ENCODE measurements around the gene KRT40. TPM values are rescaled to one million over a fixed set of nuclear protein-coding genes. Genes with fewer than 3 reads are reported as not detected.

Gene KRT40
- total and polyA plus RNA-seq, 2 donors (not counting 3 experiments of a cell fraction or from before 2014, with no cell fraction given) = not detected

- ChIA-PET CTCF (no interaction called here), POLR2A (no interaction called here)
- Histone ChIP-seq H3K27ac (ENCODE audit: insufficient read depth, low read depth, low read length) (no peak overlapping the region), H4K20me1 (replicated peaks; ENCODE audit: control insufficient read depth, extremely low read depth, insufficient read depth, low read length) (no peaks in the 10 kb centered on the region), H3K9me3 (replicated peaks; ENCODE audit: control insufficient read depth, insufficient read depth, low read length) (no peaks in the 10 kb centered on the region), H3K9me1 (replicated peaks; ENCODE audit: control insufficient read depth, extremely low read depth, insufficient read depth, low read length) (no peaks in the 10 kb centered on the region), H2AFZ (ENCODE audit: low read depth, low read length) (no peak overlapping the region), H3K4me1 (ENCODE audit: control insufficient read depth, extremely low read depth, insufficient read depth, low read length) (no peaks in the 10 kb centered on the region), H3K9ac (replicated peaks; ENCODE audit: extremely low read depth, insufficient read depth, low read length) (no peak overlapping the region), H3K4me2 (ENCODE audit: insufficient read depth, low read length) (no peak overlapping the region), H3K79me2 (ENCODE audit: control insufficient read depth, insufficient read depth, low read length) (no peaks in the 10 kb centered on the region), H3K27me3 (ENCODE audit: control insufficient read depth in 2 of 2, insufficient read depth in 2 of 2, low read length in 2 of 2) (peaks cover 13 to 14% of the 10 kb centered on the region in 2 experiments), H3K4me3 (replicated peaks in 1 of 3; ENCODE audit: insufficient read depth in 1 of 3, low read depth in 1 of 3, low read length in 3 of 3) (no peak overlapping the region), H3K36me3 (ENCODE audit: control insufficient read depth in 2 of 2, extremely low read depth in 1 of 2, insufficient read depth in 2 of 2, low read length in 2 of 2) (no peaks in the 10 kb centered on the region)
- BruUV-seq (replicated peaks) = no TSS peak
- dilution Hi-C loops (cut with MboI; ENCODE audit: extremely low pct_ligation_motif_present, low sequenced_read_pairs) (no loop called here), intact Hi-C loops (cut with micrococcal nuclease) (no loop called here)
- DNase-seq (ENCODE audit: low read depth, low spot score) (no peak), FAIRE-seq (no peak)
- no peak for TF ChIP-seq JUN (IDR thresholded peaks at IDR 0.05; ENCODE audit: borderline replicate concordance, insufficient read depth, insufficient read length, low read depth)
- no peak for TF ChIP-seq FOS (IDR thresholded peaks at IDR 0.05; ENCODE audit: borderline replicate concordance, insufficient read depth, low read length)
- TF ChIP-seq MYC (IDR thresholded peaks at IDR 0.05; ENCODE audit: low read depth, low read length) = no peak
- TF ChIP-seq MAX (IDR thresholded peaks at IDR 0.05; ENCODE audit: insufficient read depth, insufficient read length) = no peak
- no peak for TF ChIP-seq GATA2 (IDR thresholded peaks at IDR 0.05; ENCODE audit: insufficient read depth, insufficient read length, low read depth, low read length)
- no peak for TF ChIP-seq EZH2 (IDR thresholded peaks at IDR 0.05; ENCODE audit: borderline replicate concordance, low read depth, low read length, severe bottlenecking)
- no peak for TF ChIP-seq POLR2A (IDR thresholded peaks at IDR 0.05; ENCODE audit: low read depth, low read length)
- no peak for TF ChIP-seq CTCF (IDR thresholded peaks at IDR 0.05; ENCODE audit: extremely low read depth in 1 of 2, insufficient read depth in 1 of 2, low read depth in 1 of 2, low read length in 2 of 2)
These were observed 31.5 kb downstream of the KRT40 start for GRCh38 chr17:40952661-40953060.
